Measurements from ENCODE around the gene PABPN1.
"Not testable (repeated sequence)": the region's sequence is repeated elsewhere in the genome, so short reads cannot be mapped to it uniquely, and the experiment has no call there.

Gene PABPN1

GRCh38 chr14:23301288-23301968 lies 19.8 kb upstream of the PABPN1 start:
- peak; percentile 94 for DNase-seq (ENCODE audit: low read depth)

GRCh38 chr14:23301969-23302289 lies 19.3 kb upstream of the PABPN1 start:
- no peak for DNase-seq (ENCODE audit: low read depth)

GRCh38 chr14:23302290-23303225 lies 18.7 kb upstream of the PABPN1 start, which contains the start of gene PPP1R3E:
Gene PPP1R3E (minus strand): TSS chr14:23302859. CDS start chr14:23302576, 283 bp downstream.
- DNase-seq (ENCODE audit: low read depth): no peak

- peak; percentile 82 for DNase-seq (ENCODE audit: low read depth)
These were observed 14.7 kb upstream of the PABPN1 start, which contains the start of gene BCL2L2 for GRCh38 chr14:23306412-23307145. Gene BCL2L2 (plus strand): TSS chr14:23306833. CDS start chr14:23307768, 935 bp downstream.

GRCh38 chr14:23307146-23307530 lies 14.1 kb upstream of the PABPN1 start:
- DNase-seq (ENCODE audit: low read depth): no peak

GRCh38 chr14:23307687-23308644 lies 13.3 kb upstream of the PABPN1 start:
- DNase-seq (ENCODE audit: low read depth): no peak

- DNase-seq (ENCODE audit: low read depth): no peak
These were observed 12.4 kb upstream of the PABPN1 start for GRCh38 chr14:23308721-23309445.

- DNase-seq (ENCODE audit: low read depth): no peak
These were observed 10.7 kb upstream of the PABPN1 start for GRCh38 chr14:23310546-23310945.

GRCh38 chr14:23316300-23316699 lies 5.0 kb upstream of the PABPN1 start:
- no peak for DNase-seq (ENCODE audit: low read depth)

GRCh38 chr14:23319746-23320583 lies 1.3 kb upstream of the PABPN1 start:
- DNase-seq (ENCODE audit: low read depth): no peak

GRCh38 chr14:23321572-23322547 lies 603 bp downstream of the PABPN1 start:
- DNase-seq (ENCODE audit: low read depth): peak; percentile 41

- DNase-seq (ENCODE audit: low read depth): no peak
These were observed 1.6 kb downstream of the PABPN1 start for GRCh38 chr14:23322568-23323517.

- no peak for DNase-seq (ENCODE audit: low read depth)
These were observed 2.7 kb downstream of the PABPN1 start for GRCh38 chr14:23323838-23324454.

- DNase-seq (ENCODE audit: low read depth): no peak
These were observed 3.2 kb downstream of the PABPN1 start for GRCh38 chr14:23324455-23324846.

GRCh38 chr14:23324993-23325392 lies 3.7 kb downstream of the PABPN1 start:
- DNase-seq (ENCODE audit: low read depth): no peak

GRCh38 chr14:23325746-23326145 lies 4.5 kb downstream of the PABPN1 start:
- not testable (repeated sequence) for DNase-seq (ENCODE audit: low read depth)

Data from HS-27A (cell line).